GM19328 (cell line): Measurements from ENCODE around the gene SPATS2.
"Not testable (repeated sequence)": the region's sequence is repeated elsewhere in the genome, so short reads cannot be mapped to it uniquely, and the experiment has no call there.

Experiments used
- ATAC-seq: cut with Tn5 transposase; IDR thresholded peaks from one replicate; pipeline ENCODE4 v1.9.1; 2021; ENCODE audit warnings: mild to moderate bottlenecking, moderate library complexity; ENCODE audit not compliant: unreplicated experiment

Gene SPATS2

GRCh38 chr12:49509681-49510080 lies 142.4 kb downstream of the SPATS2 start:
- not testable (repeated sequence) for ATAC-seq

DNA sequence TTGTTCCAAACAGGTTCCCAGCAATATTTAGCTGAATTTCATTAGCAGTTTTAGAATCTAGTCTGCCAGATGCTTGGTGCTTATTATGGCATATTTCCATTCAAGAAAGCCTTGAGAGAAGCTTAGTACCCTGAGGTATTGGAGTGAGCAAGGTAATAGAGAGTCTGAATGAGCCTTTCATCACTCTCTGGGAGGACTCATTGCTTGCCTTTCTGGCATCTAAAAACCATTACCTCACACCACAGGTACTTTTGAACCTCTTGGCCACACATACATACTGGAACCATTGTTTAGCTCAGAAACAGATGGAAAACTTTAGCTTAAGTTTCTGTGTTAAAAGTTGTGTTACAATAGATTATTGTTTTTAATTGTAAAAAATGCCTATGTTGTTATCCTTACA lies 144.1 kb downstream of the SPATS2 start:
- no peak for ATAC-seq

- ATAC-seq: no peak
Observed at GRCh38 chr12:49512546-49512945, 145.3 kb downstream of the SPATS2 start.

DNA sequence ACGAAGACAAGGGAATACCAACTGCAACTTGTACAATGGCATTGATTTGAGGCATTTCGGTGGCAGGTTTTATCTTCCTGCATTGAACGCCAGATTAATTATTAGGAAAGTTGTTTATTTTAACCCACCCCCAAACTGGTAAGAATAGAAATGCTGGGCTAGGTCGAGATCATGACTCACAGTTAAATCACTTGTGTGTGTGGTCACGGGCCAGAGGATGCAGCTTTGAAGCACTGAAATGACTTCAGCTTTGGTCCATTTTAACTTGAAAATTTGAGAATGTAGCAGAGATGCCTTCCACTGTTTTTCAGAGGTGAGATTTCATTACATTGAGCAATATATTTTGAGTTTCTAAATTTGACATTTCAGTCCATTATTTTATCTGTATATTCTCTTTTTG lies 148.0 kb downstream of the SPATS2 start:
- no peak for ATAC-seq

- ATAC-seq: no peak
Observed at GRCh38 chr12:49518914-49519573, 151.8 kb downstream of the SPATS2 start.

DNA sequence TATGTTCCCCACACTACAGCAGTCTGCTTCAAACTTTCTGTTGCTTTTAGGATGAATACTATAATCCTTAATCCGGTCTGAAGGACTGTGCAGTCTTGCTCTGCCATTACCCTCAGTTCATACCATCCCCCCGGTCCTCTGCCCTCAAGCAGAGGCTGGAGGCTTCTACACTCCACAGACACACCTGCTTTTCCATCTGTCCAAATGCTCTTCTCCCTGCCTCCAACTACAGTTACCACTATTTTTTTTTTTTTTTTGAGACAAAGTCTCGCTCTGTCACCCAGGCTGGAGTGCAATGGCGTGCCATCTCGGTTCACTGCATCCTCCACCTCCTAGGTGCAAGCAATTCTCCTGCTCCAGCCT lies 152.3 kb downstream of the SPATS2 start:
- no peak for ATAC-seq

GRCh38 chr12:49521389-49521788 lies 154.1 kb downstream of the SPATS2 start:
- no peak for ATAC-seq

DNA sequence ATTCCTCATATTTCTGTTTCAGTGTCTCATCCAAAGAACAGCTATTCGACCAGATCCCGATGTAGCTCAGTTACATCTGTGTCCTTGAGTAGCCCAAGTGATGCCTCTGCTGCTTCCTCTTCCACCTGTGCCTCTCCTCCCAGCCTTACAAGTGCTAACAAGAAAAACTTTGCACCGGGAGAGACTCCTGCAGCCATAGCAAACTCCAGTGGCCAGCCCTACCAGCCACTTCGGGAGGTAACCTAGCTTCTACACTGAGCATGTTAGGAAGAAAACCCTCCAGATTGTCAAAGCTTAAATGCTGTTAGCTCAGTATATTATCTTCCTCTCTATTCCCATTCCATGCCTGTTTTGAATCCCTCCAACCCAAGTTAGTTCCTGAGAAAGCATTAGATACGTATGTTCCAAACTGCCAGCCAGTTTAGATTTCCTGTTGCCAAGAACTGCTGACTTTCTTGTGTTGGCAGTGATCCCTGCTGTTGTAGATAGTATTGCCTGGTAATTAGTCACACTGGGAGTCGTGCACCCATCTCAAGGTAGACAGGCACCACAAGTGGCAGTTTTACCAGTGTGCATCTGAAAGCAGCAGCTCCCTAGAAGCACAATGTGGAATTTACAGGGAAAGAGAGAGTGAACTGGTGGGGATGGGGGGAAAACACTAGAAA lies 157.5 kb downstream of the SPATS2 start:
- ATAC-seq: no peak

GRCh38 chr12:49525942-49526341 lies 158.7 kb downstream of the SPATS2 start:
- ATAC-seq: no peak

DNA sequence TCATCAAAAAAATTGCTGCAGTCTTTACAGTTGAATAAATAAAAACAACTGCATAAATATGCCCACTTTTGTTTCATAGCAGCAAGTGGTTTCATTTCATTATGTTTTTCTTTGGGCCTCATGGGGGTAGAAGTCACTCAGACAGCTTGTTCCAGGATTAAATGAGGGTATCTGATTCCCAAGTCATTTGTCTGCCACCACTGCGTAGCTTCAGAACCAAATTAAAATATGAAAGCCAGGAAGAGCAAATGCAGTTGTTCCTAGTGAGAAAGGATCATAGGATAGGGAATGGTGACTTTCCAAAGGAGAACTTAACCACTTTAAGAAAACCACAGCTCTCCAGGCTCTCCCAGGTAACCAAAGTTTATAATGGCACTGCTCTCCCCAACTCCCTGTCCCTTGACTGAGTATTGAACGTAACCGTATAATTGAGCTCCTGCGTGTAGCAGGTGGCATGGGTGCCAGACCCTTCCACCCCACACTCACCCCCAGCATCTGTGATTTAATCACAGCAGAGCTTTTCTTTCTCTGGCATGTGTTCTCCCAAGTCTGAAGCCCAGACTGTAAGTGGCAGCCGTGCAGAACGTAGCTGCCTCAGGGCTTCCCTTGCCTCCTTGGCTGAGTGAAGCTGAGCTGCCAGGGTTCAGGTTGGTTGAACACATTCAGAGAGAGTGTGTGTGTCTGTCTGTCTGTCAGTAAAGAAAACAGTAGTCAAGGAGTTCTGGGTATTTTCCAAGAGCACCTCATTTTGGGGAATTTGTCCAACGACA lies 160.3 kb downstream of the SPATS2 start:
- no peak for ATAC-seq

- ATAC-seq: no peak
Observed at GRCh38 chr12:49529414-49529813, 162.2 kb downstream of the SPATS2 start.

DNA sequence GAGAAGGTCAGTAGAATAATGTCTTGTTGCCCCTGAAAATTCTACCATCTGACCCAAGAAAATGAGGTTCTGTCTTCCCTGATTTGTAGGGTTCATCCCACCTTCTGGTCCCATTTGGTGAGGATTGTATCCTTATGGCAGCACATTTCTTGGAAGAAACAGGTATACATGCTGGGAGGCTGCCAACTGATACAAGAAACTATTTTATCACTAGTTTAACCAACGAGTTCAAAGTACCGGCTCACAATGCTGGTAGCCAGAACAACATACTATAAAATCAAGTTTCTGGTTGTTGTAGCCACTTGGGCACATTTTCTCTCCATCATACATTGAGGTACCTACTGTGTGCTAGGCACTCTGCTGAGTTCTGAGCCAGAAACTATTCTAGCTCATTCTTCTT lies 164.5 kb downstream of the SPATS2 start:
- no peak for ATAC-seq

GRCh38 chr12:49533331-49533730 lies 166.1 kb downstream of the SPATS2 start:
- ATAC-seq: no peak

DNA sequence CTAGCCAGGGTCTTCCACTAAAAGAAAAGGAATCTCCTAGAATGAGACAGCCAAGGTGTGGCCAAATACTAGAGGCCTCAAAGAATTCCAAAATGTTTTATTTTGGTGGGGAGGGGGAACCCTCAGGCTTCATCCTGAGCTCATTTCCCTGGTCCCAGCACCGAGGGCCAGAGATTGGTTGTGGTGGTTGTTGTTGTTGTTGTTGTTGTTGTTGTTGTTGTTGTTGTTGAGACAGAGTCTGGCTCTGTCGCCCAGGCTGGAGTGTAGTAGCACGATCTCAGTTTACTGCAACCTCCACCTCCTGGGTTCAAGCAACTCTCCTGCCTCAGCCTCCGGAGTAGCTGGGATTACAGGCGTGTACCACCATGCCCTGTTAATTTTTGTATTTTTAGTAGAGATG lies 166.9 kb downstream of the SPATS2 start:
- not testable (repeated sequence) for ATAC-seq

- no peak for ATAC-seq
Observed at GRCh38 chr12:49534731-49535278, 167.5 kb downstream of the SPATS2 start.

GRCh38 chr12:49535921-49536525 lies 168.8 kb downstream of the SPATS2 start:
- no peak for ATAC-seq

DNA sequence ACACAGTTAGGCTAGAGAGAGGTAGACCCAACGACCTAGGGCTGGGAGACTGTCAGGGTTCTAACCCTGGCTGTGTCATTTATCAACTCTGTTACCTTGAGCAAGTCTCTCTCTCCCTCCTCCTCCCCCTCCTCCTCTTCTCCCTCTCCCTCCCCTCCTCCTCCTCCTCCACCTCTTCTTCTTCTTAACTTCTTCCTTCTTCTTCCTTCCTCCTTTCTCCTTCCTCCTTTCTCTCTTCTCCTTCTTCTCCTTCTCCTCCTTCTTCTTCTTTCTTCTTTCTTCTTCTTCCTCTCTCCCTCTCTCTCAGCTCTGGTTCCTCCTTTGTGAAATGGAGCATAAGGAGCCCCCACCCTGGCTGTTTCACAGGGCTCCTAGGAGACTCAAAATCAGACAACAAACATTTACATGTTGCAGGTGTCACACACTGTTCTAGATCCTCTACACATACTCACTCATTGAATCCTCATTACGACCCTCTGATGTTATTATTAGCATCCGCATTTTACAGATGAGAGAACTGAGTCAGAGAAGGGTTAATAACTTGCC lies 169.3 kb downstream of the SPATS2 start:
- ATAC-seq: no peak

DNA sequence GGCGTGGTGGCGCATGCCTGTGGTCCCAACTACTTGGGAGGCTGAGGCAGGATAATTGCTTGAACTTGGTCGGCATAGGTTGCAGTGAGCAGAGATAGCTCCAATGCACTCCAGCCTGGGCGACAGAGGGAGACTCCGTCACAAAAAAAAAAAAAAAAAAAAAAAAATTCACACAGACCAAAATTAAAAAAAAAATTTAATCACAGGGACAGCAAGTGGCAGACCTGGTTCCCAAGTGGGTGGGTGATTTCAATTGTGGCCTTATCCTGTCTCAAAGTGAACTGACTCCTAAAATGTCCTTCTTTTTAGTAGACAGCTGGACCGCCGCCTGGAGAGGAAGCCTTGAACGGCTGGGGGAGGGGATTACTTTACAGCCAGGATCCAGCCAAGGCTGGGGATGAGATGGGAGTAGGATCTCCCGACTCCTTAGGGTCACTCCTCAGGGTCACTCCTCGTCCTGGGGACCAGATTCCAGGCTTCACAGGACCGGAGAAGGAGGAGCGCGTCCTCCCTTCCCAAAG lies 170.0 kb downstream of the SPATS2 start:
- no peak for ATAC-seq

GRCh38 chr12:49537752-49538509 lies 170.7 kb downstream of the SPATS2 start:
- ATAC-seq: no peak
